Activated CD8-positive, alpha-beta T cell treated with anti-CD3 and anti-CD28 coated beads, Interleukin-2, amount 10 ng/mL, durations not matched to agents 7 days and 5 days (primary cell): ENCODE results near the gene HTR6. TPM values are rescaled to one million over a fixed set of nuclear protein-coding genes. Genes with fewer than 3 reads are reported as not detected.

Source experiments
- ATAC-seq: fragments of 150-1000 bp; cut with Tn5 transposase; one replicate; pipeline ENCODE4 v1.10.0; 2021; ENCODE audit warnings: moderate library complexity
- CTCF ChIA-PET: fragments of 350-600 bp; sonication (Branson Sonifier 250); formaldehyde crosslinking; loops from one replicate; lab custom pipeline; 2021; ENCODE audit warnings: antibody characterized with exemption; lab: Charles Lee
- POLR2A ChIA-PET: fragments of 350-600 bp; sonication (Branson Sonifier 250); formaldehyde crosslinking; loops from one replicate; lab custom pipeline; 2021; ENCODE audit warnings: antibody characterized with exemption; lab: Charles Lee
- DNase-seq: peaks from one replicate; pipeline ENCODE4 v3.0.0-alpha.2; 2020
- H3K27ac Mint-ChIP-seq: one replicate; pipeline ENCODE4 v1.8.0; 2021; ENCODE audit warnings: mild to moderate bottlenecking, mixed read lengths
- H3K27me3 Mint-ChIP-seq: one replicate; pipeline ENCODE4 v1.8.0; 2021; ENCODE audit warnings: low read depth, mixed read lengths
- H3K36me3 Mint-ChIP-seq: one replicate; pipeline ENCODE4 v1.8.0; 2021; ENCODE audit warnings: low read depth, mixed read lengths
- H3K4me1 Mint-ChIP-seq: one replicate; pipeline ENCODE4 v1.8.0; 2021; ENCODE audit warnings: low read depth, mixed read lengths
- H3K4me3 Mint-ChIP-seq: one replicate; pipeline ENCODE4 v1.8.0; 2021; ENCODE audit warnings: mild to moderate bottlenecking, mixed read lengths
- H3K9me3 Mint-ChIP-seq: one replicate; pipeline ENCODE4 v1.8.0; 2022; ENCODE audit warnings: mixed read lengths; ENCODE audit not compliant: insufficient read depth
- total RNA-seq, 2 experiments: library from RNA; stranded (reverse); gene quantifications; one replicate each; pipeline ENCODE4 v1.2.3, GENCODE V29; 2021

Gene HTR6
- total RNA-seq, 2 experiments from 2014 or later: not detected

DNA sequence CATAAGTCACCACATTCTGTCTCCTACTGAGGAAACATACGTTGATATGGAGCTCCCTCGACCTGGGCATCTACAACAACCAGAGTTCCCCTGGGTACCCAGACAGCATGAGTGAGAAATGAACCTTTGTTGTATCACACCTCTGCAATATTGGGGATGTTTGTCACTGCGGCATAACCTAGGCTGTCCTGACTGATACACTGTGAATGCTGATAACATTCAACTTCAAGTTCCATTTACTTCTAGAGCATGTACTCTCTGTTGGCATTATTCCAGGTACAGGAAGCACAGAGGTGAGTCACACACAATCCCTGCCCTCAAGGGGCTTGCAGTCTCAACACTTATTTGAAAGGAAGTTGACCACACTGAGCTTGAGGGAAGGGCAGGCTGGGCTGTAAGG lies 65.6 kb downstream of the HTR6 start:
- POLR2A ChIA-PET: no interaction called here
- no peak overlapping the region for H3K4me3 Mint-ChIP-seq
- H3K27me3 Mint-ChIP-seq: no peaks in the 10 kb centered on the region
- CTCF ChIA-PET: interaction anchor here (1.0 to 2.0 kb wide), 4 partner anchors 13 to 49 kb away, joined by 3 to 6 read pairs (median 4); no protein-coding TSS in a partner anchor
- ATAC-seq: no peak
- H3K27ac Mint-ChIP-seq: no peak overlapping the region
- no peaks in the 10 kb centered on the region for H3K9me3 Mint-ChIP-seq
- DNase-seq: no peak
- no peaks in the 10 kb centered on the region for H3K4me1 Mint-ChIP-seq
- H3K36me3 Mint-ChIP-seq: peaks cover 14% of the 10 kb centered on the region

Other genes with a start within 250 kb of the HTR6 start
- 100 to 1,000 TPM; 492 to 518 TPM for gene CAPZB, start 179.3 kb upstream of the HTR6 start, total RNA-seq
- 10 to 100 TPM; 40.1 TPM for gene NBL1, start 20.6 kb upstream of the HTR6 start, total RNA-seq
- 10 to 100 TPM; 13.1 to 14.4 TPM for gene TMCO4, start 135.0 kb downstream of the HTR6 start, total RNA-seq
- gene RNF186, start 150.4 kb downstream of the HTR6 start, total RNA-seq: not detected
- 10 to 100 TPM in 1 of 2 experiments, 1 to 10 TPM in 1; 9.7 to 10.4 TPM for gene OTUD3, start 217.5 kb downstream of the HTR6 start, total RNA-seq